ENCODE measurements around the gene BRWD1. TPM values are rescaled to one million over a fixed set of nuclear protein-coding genes. Genes with fewer than 3 reads are reported as not detected.

The BRWD1 gene
- total RNA-seq, 1 donor from 2014 or later: 39.0 TPM

DNA sequence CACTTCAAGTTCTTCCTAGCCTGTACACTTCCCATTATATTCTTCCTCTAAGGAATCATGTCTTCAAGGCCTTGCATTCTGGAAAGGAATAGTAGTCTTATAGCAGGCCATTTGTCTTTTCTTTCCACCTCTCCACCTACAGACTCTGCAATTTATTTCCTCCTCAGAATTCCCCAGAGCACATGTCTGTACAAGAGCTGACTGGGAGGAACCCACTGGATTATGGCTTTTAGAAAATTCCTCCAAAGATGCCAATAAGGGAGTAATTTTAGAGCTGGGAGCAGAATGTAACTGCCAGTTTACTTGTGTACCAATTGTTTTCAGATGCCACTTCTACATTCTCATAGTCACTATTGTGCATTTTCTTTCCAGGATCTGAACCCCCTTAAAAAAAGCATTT, 126.8 kb downstream of the BRWD1 start:
- intact Hi-C loops (cut with DNase I): no loop called here
- no peak overlapping the region for H3K27ac ChIP-seq
- H3K27me3 ChIP-seq (ENCODE audit: low read depth): no peaks in the 10 kb centered on the region
- H3K36me3 ChIP-seq: no peaks in the 10 kb centered on the region
- H3K4me1 ChIP-seq: peaks cover 20% of the 10 kb centered on the region
- TF ChIP-seq, protein P1, sequence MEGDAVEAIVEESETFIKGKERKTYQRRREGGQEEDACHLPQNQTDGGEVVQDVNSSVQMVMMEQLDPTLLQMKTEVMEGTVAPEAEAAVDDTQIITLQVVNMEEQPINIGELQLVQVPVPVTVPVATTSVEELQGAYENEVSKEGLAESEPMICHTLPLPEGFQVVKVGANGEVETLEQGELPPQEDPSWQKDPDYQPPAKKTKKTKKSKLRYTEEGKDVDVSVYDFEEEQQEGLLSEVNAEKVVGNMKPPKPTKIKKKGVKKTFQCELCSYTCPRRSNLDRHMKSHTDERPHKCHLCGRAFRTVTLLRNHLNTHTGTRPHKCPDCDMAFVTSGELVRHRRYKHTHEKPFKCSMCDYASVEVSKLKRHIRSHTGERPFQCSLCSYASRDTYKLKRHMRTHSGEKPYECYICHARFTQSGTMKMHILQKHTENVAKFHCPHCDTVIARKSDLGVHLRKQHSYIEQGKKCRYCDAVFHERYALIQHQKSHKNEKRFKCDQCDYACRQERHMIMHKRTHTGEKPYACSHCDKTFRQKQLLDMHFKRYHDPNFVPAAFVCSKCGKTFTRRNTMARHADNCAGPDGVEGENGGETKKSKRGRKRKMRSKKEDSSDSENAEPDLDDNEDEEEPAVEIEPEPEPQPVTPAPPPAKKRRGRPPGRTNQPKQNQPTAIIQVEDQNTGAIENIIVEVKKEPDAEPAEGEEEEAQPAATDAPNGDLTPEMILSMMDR (IDR thresholded peaks at IDR 0.05): no peak
- no peak for ATAC-seq
- no peaks in the 10 kb centered on the region for H3K9me3 ChIP-seq
- H3K4me3 ChIP-seq: no peak overlapping the region
- DNase-seq: no peak

DNA sequence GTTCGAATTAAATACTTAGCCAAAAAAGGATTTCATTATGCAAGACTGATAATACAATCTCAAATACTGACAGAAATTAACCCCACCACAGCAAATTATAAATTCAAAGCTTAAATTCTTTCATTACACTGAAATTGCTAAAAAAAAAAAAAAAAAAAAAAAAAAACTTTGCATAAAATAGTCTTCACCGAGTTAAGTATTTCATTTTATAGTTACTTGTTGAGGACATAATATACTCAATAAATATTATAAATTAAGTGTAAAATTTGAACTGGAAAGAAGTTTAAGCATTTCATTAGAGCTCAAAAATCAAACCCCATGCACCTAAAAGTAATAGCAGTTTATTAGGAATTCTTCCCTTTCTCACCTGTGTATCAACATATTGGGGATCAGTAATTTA, 128.3 kb downstream of the BRWD1 start:
- ATAC-seq (no peak), DNase-seq (no peak)
- Histone ChIP-seq H3K4me3 (no peak overlapping the region), H3K9me3 (no peaks in the 10 kb centered on the region), H3K27ac (no peak overlapping the region), H3K36me3 (no peaks in the 10 kb centered on the region), H3K27me3 (ENCODE audit: low read depth) (no peaks in the 10 kb centered on the region), H3K4me1 (peaks cover 25% of the 10 kb centered on the region)
- TF ChIP-seq, protein P1 (IDR thresholded peaks at IDR 0.05): no peak
- intact Hi-C loops (cut with DNase I): no loop called here

DNA sequence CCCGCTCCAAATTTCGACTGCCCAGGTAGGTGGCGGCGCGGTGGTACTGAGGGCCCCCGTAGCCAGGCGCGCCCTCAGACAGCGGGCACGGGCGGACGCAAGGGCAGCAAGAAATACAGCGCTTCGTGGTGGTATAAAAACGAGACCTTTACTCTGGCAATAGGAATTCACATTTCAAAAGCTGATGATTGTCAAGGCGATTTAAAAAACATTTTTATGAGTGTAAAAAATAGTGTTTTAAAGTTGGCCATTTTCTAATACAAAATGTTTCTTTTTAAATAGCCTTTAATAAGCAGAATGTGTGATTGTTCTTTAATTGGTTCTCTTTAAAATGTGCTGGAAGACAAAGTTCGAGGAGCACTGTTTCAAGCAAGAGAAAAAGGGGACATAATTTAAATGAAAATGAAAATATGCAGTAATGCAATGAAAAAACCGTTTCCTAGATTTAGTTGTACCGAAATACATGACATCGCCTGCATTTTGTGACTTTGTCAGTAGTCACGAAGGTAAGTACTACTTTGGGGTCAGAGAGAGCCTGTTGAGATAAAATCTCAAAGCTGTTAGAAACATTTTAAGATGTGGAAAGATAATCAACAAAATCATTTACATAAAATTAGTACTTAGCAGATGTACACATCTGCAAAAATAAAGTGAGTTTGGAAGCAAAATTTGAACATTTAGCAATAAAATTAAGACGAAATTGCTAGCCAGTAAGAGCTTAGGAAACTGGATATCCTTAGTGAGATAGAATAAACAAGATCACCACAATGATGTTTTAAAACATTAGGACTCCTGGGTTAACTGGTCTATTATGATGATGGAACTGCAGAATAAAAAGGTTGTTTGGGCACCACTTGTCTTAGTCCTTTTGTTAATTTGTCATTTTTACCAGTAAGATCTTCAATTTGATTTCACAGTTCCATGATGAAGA, 129.1 kb downstream of the BRWD1 start:
- peak overlapping the region; percentile 85 for H3K4me3 ChIP-seq
- TF ChIP-seq, protein P1 (IDR thresholded peaks at IDR 0.05): no peak
- peaks cover 25% of the 10 kb centered on the region for H3K4me1 ChIP-seq
- H3K36me3 ChIP-seq: peaks cover 4% of the 10 kb centered on the region
- no peak for ATAC-seq
- no peaks in the 10 kb centered on the region for H3K9me3 ChIP-seq
- no peak for DNase-seq
- H3K27ac ChIP-seq: peak overlapping the region; percentile 89
- intact Hi-C loops (cut with DNase I): no loop called here
- no peaks in the 10 kb centered on the region for H3K27me3 ChIP-seq (ENCODE audit: low read depth)

- ATAC-seq: peak; percentile 99
- DNase-seq: peak; percentile 98
- H3K27ac ChIP-seq: peak within 1 kb of the TSS; percentile 89
- no peaks in the 10 kb centered on the region for H3K9me3 ChIP-seq
- peak within 1 kb of the TSS; percentile 85 for H3K4me3 ChIP-seq
- TF ChIP-seq, protein P1 (IDR thresholded peaks at IDR 0.05): no peak
- no peaks in the 10 kb centered on the region for H3K27me3 ChIP-seq (ENCODE audit: low read depth)
- peaks cover 4% of the 10 kb centered on the region for H3K36me3 ChIP-seq
- intact Hi-C loops (cut with DNase I): no loop called here
- H3K4me1 ChIP-seq: peaks cover 25% of the 10 kb centered on the region
Observed at GRCh38 chr21:39183272-39184049, 130.0 kb downstream of the BRWD1 start, which contains the start of gene PSMG1. TSS of gene PSMG1 (minus strand) at chr21:39183451. CDS start at chr21:39183385, 66 bp downstream.

DNA sequence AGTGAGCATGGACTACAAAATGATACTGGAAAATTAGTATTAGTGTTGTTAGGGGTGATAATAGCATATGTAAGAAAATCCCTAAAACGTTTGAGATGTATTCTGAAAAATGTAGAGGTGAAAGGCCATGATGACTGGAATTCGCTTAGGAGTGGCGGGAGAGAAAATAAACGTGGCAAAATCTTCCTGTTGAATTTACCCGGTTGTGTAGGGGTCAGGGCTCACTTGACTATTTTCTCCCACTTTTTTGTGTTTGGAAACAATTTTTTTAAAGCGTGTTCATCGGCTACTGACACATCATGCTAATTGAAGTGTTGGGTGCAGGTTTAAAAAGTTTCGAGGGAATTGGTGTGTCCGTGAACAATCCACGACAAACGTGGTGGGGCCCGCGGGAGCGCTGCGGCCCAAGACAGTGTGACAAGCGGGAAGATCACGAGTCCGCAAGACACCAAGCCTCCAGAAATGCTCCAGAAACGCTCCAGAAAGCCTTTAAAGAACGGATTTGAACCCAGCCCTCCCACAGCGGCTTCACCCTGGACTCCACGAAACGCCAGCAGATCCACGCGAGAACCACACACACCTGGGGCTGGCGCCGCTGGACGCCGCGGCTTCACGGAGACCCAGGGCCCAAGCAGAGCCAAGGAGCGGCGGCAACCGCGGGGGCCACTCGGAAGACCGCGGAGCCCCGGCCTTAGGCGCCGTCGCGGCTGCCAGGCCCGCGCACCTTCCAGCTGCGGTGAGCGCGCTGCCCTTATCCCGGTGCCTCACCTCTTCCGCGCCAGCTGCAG, 130.8 kb downstream of the BRWD1 start:
- TF ChIP-seq, protein P1 (IDR thresholded peaks at IDR 0.05): no peak

More for the DNA sequence above, 130.8 kb downstream of the BRWD1 start:
- peak; percentile 5 to 71 for ATAC-seq
- Histone ChIP-seq H3K4me3 (peak overlapping the region; percentile 85), H3K27me3 (ENCODE audit: low read depth) (no peaks in the 10 kb centered on the region), H3K4me1 (peaks cover 25% of the 10 kb centered on the region), H3K36me3 (peaks cover 4% of the 10 kb centered on the region), H3K27ac (peak overlapping the region; percentile 89), H3K9me3 (no peaks in the 10 kb centered on the region)
- DNase-seq: no peak
- intact Hi-C loops (cut with DNase I): no loop called here
